CD4-positive, alpha-beta T cell treated with Interleukin-10 for 1 hour (primary cell): Measurements from ENCODE around the gene NHLH1.
"Not testable (repeated sequence)": the region's sequence is repeated elsewhere in the genome, so short reads cannot be mapped to it uniquely, and the experiment has no call there.

Experiments used
- DNase-seq: peaks from one replicate; pipeline ENCODE4 v3.0.0-alpha.2; 2020

Gene NHLH1

GRCh38 chr1:160384812-160385211 lies 17.9 kb downstream of the NHLH1 start:
- DNase-seq: not testable (repeated sequence)

- not testable (repeated sequence) for DNase-seq
Measured at GRCh38 chr1:160388406-160388805, 21.5 kb downstream of the NHLH1 start.

DNA sequence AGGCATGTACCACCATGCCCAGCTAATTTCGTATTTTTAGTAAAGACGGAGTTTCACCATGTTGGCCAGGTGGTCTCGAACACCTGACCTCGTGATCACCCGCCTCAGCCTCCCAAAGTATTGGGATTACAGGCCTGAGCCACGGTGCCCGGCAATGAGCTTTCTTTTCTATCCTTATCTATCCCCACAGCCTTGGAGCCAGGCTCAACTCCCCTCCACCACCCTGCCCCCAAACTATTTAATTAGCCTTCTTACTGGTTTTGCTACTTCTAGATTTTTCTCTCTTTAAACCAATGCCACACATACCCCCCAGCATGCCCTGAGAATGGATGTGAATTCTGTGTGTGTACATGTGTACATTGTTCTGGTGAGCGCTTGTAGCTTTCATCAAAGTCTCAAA lies 27.8 kb downstream of the NHLH1 start:
- no peak for DNase-seq

DNA sequence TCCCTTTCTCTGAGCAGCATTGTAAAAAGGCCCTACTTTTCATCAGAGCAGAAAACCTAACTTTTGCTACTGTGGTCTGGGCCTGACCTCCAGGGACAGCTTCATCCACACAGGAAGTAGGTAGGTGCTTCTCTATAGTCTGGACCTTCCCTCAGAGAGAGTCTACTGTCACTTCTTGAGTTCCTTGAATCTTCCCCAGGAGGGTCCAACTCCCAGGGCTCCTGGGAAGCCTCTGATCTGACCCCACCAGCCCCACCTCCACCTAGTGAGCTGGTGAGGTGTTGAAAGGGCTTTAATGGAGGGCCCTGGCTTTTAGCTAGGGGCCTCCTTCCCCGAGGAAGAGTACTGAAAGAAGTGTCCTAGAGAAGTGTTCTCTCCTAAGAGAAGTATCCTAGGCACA lies 30.8 kb downstream of the NHLH1 start:
- no peak for DNase-seq

DNA sequence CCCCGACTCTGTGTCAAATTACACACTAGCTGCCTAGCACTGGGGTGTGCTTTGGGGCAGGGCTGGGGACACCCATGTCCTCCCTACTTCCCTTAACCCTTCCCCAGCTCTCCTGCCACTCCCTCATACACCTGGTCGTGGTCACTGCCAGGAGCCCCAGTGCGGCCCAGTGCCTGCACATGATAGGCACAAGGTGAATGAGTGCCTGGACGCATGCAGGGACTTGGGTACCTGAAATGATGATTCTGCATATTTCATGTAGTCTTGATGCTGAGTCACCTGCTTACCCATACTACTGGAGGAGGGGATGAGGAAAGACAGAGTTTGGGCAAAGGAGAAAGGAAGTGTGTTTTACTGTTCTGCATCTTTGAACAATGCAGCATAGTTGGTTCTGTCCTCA lies 32.0 kb downstream of the NHLH1 start:
- no peak for DNase-seq

DNA sequence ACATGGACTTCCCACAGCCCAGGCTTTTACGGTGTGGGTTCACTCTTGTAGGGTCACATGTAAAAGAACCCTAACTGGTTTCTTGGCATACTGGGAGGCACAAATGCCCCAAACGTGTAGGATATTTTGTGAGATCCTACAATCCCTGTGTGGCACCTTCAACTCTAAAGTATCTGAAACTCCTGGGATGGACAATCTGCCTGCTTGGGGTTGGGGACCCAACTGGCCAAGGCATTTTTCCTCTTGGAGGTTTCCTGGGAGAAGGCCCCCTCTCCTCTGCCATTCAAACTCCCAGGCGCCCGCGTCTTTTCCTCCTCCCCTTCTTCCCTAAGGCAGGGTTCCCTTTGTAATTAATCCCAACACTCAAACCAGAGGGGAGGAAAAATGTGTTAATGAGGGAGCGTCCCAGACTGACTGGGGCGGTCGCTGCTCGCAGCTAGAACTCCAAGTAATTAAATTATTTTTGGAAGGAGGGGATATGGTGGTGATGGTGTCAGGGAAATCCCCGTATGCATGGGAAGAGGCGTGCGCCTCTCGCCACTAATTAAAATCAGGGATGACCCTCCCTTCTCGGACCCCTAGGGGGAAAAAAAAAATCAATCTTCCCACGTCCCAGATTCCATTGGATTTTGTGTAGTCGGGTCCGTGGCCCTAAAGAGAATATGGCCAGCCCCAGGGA lies 32.8 kb downstream of the NHLH1 start:
- DNase-seq: no peak

GRCh38 chr1:160400223-160400645 lies 33.4 kb downstream of the NHLH1 start, which contains the start of gene VANGL2:
VANGL2 (plus strand) TSS chr1:160400564; CDS start chr1:160415838, 15,274 bp downstream.
- peak; percentile 52 for DNase-seq

- peak; percentile 3 for DNase-seq
Measured at GRCh38 chr1:160400646-160401486, 34.0 kb downstream of the NHLH1 start.

GRCh38 chr1:160401487-160401805 lies 34.6 kb downstream of the NHLH1 start:
- no peak for DNase-seq

DNA sequence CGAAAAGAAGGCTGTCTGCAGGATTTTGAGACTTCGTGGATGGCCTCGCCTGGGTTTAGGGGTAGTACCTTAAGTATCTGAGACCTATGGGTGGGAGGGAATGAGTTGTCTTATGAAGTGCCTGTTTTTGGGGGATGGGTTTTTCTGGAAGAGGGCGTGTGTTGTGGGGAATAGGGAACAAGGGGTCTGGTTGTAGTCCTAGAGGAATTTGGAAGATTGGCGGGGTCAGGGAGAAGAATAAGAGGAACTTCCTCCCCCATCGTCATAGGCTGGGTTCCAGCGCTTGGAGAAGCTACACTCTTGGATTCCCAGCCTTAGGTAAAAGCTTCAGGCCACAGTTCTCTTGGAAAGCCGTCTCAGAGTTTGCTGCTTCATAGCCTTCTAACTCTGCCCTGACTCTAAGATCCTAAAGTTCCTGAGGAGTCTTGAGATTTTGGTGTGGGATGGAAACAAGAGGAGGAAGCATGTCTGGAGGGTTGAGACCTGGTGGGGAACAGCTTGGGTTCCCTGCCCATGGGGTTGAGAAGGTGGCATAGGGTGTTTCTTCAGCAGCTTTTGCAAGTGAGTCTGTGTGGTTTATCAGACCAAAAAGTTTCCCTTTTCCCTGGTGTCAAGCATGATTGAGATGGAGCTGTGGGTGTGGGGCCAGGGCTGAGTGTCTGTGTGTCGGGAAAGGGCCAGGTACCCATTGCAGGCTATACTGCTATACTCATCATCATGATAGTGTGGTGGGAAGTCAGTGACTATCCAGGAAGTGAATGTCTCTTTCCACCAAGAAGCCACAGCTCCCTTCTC lies 35.3 kb downstream of the NHLH1 start:
- DNase-seq: no peak

- DNase-seq: no peak
Measured at GRCh38 chr1:160403244-160403643, 36.4 kb downstream of the NHLH1 start.

DNA sequence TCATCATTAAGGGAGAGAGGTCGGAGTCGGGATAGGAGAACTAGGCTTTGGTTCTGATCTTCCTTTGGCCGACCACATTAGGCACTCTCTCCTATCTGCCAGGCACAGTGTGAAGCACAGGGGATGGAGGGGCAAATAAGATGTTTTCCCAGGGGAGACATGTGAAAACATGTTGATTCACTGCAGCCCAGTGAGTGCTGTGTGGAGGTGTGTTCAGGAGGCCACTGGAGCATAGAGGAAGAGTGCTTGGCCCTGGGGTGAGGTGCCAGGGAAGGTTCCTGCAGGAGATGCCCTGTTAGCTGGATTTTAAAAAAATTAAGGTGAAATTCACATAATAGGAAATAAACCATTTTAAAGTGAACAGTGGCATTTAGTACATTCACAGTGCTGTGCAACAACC lies 37.2 kb downstream of the NHLH1 start:
- DNase-seq: no peak

GRCh38 chr1:160405331-160405877 lies 38.5 kb downstream of the NHLH1 start:
- DNase-seq: no peak

DNA sequence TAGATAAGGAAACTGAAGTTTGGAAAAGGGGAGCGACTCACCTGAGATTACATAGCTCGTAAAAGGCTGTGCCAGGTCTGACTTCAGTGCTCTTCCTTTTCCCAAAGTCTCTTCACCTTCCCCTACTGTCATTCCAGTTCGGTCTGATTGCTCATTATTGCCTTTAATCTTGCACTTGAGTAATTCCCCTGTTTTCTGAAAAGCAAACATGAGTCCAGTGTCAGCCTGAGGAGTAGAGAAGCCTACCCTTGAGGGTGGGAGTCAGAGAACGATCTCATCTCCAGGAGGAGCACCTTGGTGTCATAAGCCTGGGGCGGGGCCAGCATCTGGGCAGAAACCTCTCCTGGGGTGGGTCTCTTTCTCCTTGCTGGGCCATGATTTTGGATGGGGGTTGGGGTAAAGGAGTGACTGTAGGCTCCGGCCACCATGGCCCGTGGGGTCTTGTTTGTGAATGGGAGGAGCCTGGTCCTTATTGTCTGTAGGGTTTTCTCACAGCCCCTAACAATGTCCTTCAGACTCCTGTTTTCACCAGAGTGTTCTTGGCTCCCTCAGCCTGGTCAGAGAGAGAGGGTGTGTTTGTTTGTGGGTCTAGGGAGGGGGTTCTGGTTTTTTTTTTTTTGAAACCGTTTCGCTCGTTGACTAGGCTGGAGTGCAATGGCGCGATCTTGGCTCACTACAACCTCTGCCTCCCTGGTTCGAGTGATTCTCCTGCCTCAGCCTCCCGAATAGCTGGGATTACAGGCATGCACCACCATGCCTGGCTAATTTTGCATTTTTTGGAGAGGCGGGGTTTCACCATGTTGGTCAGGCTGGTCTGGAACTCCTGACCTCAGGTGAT lies 39.5 kb downstream of the NHLH1 start:
- DNase-seq: no peak

DNA sequence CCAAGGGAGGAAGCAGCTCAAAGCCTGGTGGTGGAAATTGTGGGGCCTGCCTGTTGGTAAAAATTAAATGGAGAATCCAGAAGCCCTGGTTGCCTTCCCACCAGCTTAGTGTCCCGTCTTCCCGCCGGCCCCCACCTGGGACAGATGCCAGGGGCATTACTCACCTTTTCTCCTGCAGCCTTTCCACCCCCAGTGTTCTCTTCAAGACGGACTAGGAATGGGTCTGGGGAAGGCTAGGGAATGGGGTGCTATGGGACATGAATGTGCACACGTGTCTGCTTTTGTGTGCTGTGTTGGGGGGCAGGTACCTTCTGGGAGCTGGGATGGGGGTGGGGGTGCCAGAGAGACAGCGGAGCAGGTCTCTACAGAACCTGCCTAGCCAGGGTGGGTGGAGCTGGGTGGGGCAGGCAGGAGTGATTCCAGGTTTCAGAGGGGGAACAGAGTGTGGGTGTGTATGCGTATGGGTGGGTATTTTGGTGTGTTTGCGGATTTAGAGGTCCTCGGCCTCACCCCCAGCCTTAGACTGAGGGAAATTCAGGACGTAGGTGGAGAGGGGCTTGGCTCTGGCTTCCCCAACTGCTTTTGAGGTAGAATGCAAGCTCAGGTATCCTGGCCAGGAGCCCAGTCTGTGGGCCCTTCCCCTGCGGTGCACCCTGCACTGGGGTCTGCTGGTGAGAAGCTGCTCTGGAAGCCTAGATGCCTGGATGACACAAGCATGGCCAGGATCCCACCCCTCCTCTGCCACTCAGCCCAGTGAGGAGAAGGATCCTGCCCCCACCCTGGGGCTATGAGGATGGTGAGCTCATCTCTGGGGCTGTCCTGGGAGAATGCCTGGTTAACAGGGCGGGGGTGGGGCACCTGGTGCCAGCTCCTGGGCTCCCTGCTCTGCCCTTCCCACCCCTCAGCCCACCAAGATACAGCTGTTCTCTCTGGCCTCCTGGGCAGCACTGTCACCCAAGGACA lies 41.2 kb downstream of the NHLH1 start:
- no peak for DNase-seq

DNA sequence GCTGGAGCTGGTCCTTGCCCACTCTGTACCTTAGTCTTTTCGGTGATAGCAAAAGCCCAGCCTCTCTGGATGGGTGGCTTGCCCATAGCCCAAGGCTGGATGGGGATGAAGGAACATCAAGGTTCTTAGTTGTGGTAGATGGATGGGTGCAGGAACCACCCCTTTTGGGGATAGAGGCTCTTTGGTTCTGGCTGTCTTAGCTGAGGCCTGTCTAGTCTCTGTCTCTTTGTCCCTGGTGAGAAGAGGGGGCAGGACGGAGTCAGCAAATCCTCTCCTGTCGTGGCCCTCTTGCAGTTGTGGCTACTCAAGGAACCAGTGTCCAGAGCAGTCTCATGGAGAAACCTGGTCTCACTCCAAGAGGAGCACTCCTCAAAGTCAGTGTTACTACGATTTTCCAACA lies 42.0 kb downstream of the NHLH1 start:
- DNase-seq: no peak

- DNase-seq: no peak
Measured at GRCh38 chr1:160409486-160409885, 42.6 kb downstream of the NHLH1 start.

DNA sequence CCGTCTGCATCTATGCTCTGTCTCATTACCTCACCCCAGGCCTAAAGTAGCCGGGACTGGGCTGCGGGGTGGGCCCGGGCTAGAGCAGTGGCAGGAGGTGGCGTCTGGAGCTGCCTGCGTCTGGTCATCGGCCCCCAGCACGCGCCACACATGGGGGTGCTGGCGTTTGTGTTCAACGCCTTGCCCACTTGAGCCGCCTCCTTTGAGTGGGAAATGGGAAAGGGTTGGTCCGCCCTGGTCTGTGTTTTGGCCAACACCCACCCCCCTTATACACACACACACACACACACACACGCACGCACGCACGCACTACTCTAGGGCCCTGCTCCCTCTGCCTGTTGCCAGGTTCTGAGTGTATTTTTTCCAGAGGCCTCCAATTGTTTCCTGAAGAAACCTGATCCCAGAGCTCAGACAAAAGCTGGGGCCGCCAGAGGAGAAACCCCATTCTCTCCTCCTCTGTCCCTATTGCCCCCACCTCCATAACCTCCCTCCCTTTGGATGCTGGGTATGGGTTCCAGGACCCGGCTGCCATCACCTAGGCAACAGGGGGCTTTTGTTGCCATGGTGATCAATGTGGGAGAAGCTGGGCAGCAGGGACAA lies 43.6 kb downstream of the NHLH1 start:
- no peak for DNase-seq

- no peak for DNase-seq
Measured at GRCh38 chr1:160411271-160412027, 44.6 kb downstream of the NHLH1 start.

- DNase-seq: no peak
Measured at GRCh38 chr1:160412028-160412362, 45.1 kb downstream of the NHLH1 start.
